ENCODE results near the gene PRKAG3.

PRKAG3 gene

DNA sequence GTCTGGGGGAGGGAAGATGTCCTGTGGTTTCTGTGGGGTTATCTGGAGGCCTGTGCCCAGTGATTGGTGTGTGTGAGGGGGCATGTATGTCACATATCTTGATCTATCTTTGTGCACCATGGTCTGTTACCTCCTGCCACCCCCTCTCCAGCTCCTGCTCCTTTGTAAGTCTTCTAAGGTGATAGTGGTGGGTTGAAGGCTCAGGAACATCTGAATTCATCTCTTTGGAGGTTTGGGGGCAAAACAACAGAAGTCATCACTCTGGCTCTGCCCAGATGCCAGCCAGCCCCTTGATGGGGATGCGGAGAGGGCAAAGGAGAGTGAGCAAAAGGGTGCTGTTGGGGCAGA is 25.3 kb upstream of the PRKAG3 start:
- Histone ChIP-seq H3K36me3 (no peaks in the 10 kb centered on the region), H3K27me3 (peaks cover 7% of the 10 kb centered on the region), H3K9me3 (no peaks in the 10 kb centered on the region), H3K4me1 (peaks cover 44% of the 10 kb centered on the region), H3K4me3 (ENCODE audit: low read depth, low read length) (peak overlapping the region; percentile 21; the same call in 1 of the 2 replicates)
- DNase-seq: no peak
- TF ChIP-seq CTCF (IDR thresholded peaks at IDR 0.05; ENCODE audit: low read depth, low read length): no peak

- peak overlapping the region; percentile 21 for H3K4me3 ChIP-seq (ENCODE audit: low read depth, low read length)
- H3K27me3 ChIP-seq: peaks cover 7% of the 10 kb centered on the region
- peak; percentile 80 for DNase-seq
- H3K4me1 ChIP-seq: peaks cover 44% of the 10 kb centered on the region
- TF ChIP-seq CTCF (IDR thresholded peaks at IDR 0.05; ENCODE audit: low read depth, low read length): no peak
- no peaks in the 10 kb centered on the region for H3K9me3 ChIP-seq
- H3K36me3 ChIP-seq: no peaks in the 10 kb centered on the region
These were observed 24.7 kb upstream of the PRKAG3 start for GRCh38 chr2:218856167-218856895.

- H3K27me3 ChIP-seq: peaks cover 7% of the 10 kb centered on the region
- DNase-seq: no peak
These were observed 23.9 kb upstream of the PRKAG3 start for GRCh38 chr2:218855305-218856166.

DNA sequence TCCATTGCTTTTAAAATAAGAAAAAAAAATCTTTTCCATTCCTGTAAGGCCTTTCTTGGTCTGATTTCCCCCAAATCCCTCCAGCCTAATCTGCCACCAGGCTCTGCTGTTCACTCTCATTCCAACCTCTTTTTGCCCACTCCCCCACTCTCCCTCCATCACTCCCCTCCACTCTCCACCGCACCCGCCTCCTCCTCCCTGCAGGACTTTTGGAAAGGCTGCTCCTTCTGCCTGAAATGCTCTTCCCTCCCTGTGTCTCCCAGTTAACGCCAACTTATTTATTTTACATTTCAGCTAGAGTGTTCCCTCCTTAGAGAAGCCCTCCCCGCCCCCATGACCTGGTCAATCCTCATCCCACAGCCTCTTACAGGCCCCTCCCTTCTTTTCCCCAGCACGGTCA is 23.3 kb upstream of the PRKAG3 start:
- no peaks in the 10 kb centered on the region for H3K36me3 ChIP-seq
- no peaks in the 10 kb centered on the region for H3K9me3 ChIP-seq
- H3K4me1 ChIP-seq: peaks cover 44% of the 10 kb centered on the region
- DNase-seq: no peak
- H3K4me3 ChIP-seq (ENCODE audit: low read depth, low read length): no peak overlapping the region
- no peak for TF ChIP-seq CTCF (IDR thresholded peaks at IDR 0.05; ENCODE audit: low read depth, low read length)
- H3K27me3 ChIP-seq: peaks cover 1% of the 10 kb centered on the region

More at GRCh38 chr2:218855305-218856166, 23.9 kb upstream of the PRKAG3 start:
- Histone ChIP-seq H3K9me3 (no peaks in the 10 kb centered on the region), H3K4me3 (ENCODE audit: low read depth, low read length) (peak overlapping the region; percentile 12), H3K36me3 (no peaks in the 10 kb centered on the region), H3K4me1 (peaks cover 44% of the 10 kb centered on the region)
- no peak for TF ChIP-seq CTCF (IDR thresholded peaks at IDR 0.05; ENCODE audit: low read depth, low read length)

DNA sequence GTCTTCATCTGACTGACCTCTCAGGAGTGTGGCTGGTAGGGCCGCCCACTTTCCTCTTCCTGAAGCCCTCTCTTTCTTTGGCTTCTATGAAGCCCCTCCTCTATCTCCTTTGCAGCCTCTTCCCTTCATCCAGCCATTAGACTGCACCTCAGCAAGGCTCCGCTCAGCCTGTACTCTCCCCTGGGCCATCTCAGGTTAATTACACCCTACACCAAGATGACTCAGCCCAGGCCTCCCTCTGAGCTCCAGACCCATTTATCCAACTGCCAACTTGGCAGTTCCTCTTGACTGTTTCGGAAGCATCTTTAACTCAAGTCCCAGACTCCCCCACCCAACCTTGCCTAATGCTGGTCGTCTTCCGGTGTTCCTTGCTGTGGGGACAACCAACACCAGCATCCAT is 22.2 kb upstream of the PRKAG3 start:
- DNase-seq: peak; percentile 52
- Histone ChIP-seq H3K27me3 (no peaks in the 10 kb centered on the region), H3K9me3 (no peaks in the 10 kb centered on the region), H3K36me3 (no peaks in the 10 kb centered on the region), H3K4me1 (peaks cover 44% of the 10 kb centered on the region), H3K4me3 (ENCODE audit: low read depth, low read length) (no peak overlapping the region)
- TF ChIP-seq CTCF (IDR thresholded peaks at IDR 0.05; ENCODE audit: low read depth, low read length): no peak
